ENCODE measurements around the gene CELSR1. TPM values are rescaled to one million over a fixed set of nuclear protein-coding genes. Genes with fewer than 3 reads are reported as not detected.

Gene CELSR1
- total RNA-seq, 1 experiment from 2014 or later, result 5.3 TPM

DNA sequence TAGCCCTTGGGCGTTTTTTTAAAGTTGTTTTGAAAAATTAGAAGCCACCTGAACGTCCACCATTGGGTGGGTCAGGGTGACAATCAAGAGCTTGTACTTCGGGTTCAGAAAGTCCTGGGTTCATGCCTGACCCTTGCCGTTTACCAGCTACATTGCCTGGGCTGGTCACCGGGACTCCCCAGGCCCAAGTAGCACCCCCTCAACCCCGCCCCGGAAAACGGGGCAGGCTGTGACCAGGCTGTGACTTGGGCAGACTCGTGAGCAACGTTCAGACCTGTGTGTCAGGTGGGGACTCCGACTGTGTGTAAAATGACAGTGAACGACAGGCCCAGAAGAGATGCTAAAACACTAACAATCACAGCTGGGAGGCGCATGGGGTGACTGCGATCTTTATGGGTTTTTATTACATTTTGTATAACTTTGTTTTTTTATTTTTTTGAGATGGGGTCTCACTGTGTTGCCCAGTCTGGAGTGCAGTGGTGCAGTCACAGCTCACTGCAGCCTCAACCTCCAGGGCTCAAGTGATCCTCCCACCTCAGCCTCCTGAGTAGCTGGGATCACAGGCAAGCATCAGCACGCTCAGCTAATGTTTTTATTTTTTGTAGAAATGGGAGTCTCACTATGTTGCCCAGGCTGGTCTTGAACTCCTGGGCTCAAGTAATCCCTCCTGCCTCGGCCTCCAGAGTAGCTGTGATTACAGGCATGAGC is 145.1 kb downstream of the CELSR1 start:
- H3K4me3 ChIP-seq (ENCODE audit: insufficient read depth, low read depth, low read length), result no peak overlapping the region
- DNase-seq, result no peak
- H3K36me3 ChIP-seq (replicated peaks; ENCODE audit: control insufficient read depth, insufficient read depth, low read length), result no peaks in the 10 kb centered on the region
- no peaks in the 10 kb centered on the region for H3K27me3 ChIP-seq (ENCODE audit: control insufficient read depth, insufficient read depth, low read length)

DNA sequence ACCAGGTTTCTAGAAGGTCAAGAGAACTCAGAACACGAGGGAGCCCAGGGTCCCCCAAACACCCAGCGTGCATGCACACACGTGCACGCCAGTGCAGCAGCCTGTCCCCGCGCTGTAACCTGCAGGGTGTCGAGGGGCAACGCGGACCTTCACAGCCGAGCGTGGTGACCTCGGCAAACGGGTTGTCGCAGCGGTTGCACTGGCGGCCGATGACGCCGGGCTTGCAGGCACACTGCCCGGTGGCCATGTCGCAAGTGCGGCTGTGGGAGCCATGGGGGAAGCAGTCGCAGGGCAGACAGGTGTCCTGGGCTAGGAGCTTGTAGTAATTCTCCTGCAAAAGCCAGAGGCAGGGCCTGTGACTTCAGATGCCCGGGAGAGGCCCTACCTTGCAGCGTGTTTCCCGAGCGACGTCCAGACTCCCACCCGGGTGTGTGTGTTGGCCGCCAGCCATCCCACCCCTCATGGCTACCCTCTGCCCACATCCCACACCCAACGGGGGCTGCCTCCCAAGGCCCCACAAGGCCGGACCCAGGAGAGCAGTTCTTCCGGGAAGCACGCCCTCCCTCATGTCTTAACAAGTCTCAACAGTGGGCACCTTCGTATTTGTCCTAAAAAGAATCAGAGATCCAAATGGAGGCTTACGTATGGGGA is 145.8 kb downstream of the CELSR1 start:
- no peaks in the 10 kb centered on the region for H3K27me3 ChIP-seq (ENCODE audit: control insufficient read depth, insufficient read depth, low read length)
- no peak for DNase-seq
- H3K36me3 ChIP-seq (replicated peaks; ENCODE audit: control insufficient read depth, insufficient read depth, low read length), result no peaks in the 10 kb centered on the region
- H3K4me3 ChIP-seq (ENCODE audit: insufficient read depth, low read depth, low read length), result no peak overlapping the region

DNA sequence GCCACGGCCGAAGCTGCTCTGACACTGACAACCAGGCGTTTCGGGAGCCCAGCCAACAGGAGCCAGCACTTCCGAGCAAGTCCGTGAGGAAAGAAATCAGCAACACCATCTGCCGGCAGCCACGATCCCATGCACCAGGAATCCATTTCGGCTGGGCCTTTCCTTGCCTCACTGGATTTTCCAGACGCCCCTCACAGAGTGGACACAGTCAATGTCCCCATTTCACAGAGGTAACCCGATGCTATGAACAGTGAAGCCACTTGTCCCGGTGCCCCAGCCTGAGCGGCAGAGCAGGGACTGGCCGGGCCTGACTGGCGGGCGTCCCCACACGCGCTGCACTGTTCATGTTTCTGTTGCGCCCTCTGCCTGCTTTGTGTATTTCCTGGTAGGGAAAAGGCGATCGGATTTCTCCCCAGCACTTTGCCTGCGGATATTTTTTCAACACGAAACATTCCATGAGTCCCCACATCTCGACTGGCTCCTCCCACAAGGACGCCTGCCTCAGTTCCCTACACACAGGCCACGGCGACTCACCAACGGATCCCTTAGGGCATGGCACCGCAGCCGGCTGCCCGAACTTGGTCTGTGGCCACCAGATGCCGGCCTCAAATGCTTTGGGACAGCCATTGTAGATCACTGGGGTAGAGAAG is 146.6 kb downstream of the CELSR1 start:
- peak; percentile 75 for DNase-seq
- Histone ChIP-seq H3K27me3 (ENCODE audit: control insufficient read depth, insufficient read depth, low read length) (no peaks in the 10 kb centered on the region), H3K4me3 (ENCODE audit: insufficient read depth, low read depth, low read length) (no peak overlapping the region), H3K36me3 (replicated peaks; ENCODE audit: control insufficient read depth, insufficient read depth, low read length) (no peaks in the 10 kb centered on the region)

DNA sequence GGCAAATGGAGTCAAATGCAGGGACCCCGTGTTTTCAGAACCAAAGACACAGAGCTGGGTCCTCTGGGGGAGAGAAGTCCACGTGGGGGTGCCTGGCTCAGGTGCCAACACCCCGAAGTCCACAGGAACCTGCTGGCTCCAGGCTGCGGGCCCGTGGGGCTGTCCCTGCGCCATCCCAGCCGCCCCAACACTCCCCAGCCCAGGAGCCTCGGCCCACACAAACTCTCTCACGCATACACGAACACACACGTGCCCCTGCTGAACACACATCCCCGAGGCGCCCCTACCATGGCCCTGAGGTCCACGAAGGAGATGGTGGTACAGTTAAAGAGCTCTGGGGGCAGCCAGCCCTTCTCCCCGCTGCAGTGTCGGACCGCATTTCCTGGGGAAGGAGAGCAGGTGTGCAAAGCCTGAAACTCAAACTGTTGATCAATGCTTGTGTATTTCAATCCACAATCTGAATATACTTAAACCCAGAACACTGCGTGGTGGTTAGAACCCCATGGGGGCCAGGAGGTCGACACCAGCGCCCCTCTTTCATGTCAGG is 147.2 kb downstream of the CELSR1 start:
- no peak for DNase-seq
- H3K27me3 ChIP-seq (ENCODE audit: control insufficient read depth, insufficient read depth, low read length), result no peaks in the 10 kb centered on the region
- no peak overlapping the region for H3K4me3 ChIP-seq (ENCODE audit: insufficient read depth, low read depth, low read length)
- H3K36me3 ChIP-seq (replicated peaks; ENCODE audit: control insufficient read depth, insufficient read depth, low read length), result no peaks in the 10 kb centered on the region

DNA sequence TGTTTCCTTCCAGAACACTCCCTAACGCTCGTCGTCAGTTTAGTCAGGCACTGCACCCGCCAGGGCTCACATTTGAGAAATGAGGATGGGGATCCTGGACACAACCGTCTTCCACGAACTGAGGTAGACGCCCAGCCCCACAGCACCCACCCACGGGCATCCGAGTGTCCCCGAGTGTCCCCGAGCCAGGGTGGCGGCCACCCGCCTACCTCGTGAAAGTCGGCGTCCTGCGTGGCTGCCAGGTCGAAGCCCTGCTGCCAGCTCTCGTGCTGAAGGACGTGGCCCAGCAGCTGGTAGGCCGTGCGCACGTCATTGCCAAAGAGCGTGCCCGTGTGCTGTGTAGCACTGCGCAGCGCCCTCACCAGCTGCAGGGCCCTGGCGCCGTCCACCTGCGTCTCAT is 148.3 kb downstream of the CELSR1 start:
- Histone ChIP-seq H3K36me3 (replicated peaks; ENCODE audit: control insufficient read depth, insufficient read depth, low read length) (no peaks in the 10 kb centered on the region), H3K4me3 (ENCODE audit: insufficient read depth, low read depth, low read length) (no peak overlapping the region), H3K27me3 (ENCODE audit: control insufficient read depth, insufficient read depth, low read length) (no peaks in the 10 kb centered on the region)
- DNase-seq, result no peak

DNA sequence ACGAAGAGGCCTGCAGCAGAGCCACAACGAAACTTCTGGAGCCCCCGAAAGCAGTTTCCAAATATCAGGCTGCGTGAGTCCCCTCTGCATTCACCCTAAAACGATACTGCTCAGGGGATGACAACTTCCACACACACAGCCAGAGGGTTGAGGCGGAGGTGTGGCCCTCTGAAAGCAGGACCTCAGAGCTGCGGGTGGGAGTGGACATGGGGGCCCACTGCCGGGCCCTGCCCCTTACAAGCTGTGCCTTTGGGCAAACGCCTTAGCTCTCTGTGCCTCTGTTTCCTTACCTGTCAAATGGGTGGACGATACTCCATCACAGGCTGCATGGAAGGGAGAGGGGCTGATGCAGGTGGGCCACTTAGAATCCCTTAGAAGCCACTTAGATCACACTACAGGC is 148.8 kb downstream of the CELSR1 start:
- no peaks in the 10 kb centered on the region for H3K27me3 ChIP-seq (ENCODE audit: control insufficient read depth, insufficient read depth, low read length)
- H3K4me3 ChIP-seq (ENCODE audit: insufficient read depth, low read depth, low read length), result no peak overlapping the region
- no peak for DNase-seq
- H3K36me3 ChIP-seq (replicated peaks; ENCODE audit: control insufficient read depth, insufficient read depth, low read length), result no peaks in the 10 kb centered on the region

DNA sequence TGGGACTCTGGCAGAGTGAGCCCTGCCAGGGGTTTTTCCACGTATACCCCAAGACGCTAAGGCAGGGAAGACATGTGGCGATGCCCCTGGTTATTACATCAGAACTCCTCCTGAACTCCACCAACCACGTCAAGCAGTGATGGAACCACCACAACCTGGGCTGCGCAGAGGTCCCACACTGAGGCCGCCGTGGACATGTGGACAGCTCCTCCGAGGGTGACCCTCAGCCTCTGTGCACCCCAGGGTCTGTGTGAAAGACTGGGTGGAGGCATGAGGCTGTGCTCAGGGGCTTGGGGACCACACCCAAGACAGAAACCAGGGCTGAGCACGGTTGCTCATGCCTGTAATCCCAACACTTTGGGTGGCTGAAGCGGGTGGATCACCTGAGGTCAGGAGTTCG is 149.7 kb downstream of the CELSR1 start:
- Histone ChIP-seq H3K36me3 (replicated peaks; ENCODE audit: control insufficient read depth, insufficient read depth, low read length) (no peaks in the 10 kb centered on the region), H3K4me3 (ENCODE audit: insufficient read depth, low read depth, low read length) (no peak overlapping the region), H3K27me3 (ENCODE audit: control insufficient read depth, insufficient read depth, low read length) (no peaks in the 10 kb centered on the region)
- DNase-seq, result no peak

DNA sequence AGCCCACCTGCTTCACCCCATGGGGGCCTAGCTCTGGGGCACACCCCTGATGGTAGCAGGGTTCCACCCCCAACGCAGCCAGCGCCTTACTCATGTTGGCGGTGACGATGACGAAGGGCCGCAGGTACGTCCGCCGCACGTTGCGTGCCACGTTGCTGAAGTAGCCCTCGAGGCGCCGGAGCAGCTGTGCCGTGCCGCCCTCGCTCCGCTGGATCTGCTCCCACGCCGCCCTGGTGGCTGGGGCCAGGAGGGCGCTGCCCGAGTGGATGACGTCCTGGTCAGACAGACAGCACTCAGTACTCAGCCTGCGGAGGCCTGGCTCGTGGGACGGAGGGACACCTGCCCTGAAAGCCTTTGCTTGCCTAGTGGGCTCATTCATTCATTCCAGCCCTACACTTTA is 151.1 kb downstream of the CELSR1 start:
- Histone ChIP-seq H3K4me3 (ENCODE audit: insufficient read depth, low read depth, low read length) (no peak overlapping the region), H3K36me3 (replicated peaks; ENCODE audit: control insufficient read depth, insufficient read depth, low read length) (no peaks in the 10 kb centered on the region), H3K27me3 (ENCODE audit: control insufficient read depth, insufficient read depth, low read length) (no peaks in the 10 kb centered on the region)
- DNase-seq, result peak; percentile 85

DNA sequence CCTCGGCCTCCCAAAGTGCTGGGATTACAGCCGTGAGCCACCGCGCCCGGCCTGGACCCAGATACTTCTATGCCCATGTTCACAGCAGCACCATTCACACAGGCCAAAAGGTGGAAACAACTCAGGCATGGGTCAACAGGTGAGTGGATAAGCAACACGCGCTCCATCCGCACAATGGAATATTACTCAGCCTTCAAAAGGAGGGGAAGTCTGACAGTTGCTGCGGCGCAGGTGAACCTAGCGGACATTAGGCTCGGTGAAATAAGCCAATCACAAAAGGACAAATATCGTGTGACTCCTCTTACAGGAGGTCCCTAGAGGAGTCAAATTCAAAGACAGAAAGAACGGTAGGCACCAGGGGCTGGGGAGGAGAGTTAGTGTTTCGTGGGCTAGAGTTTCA is 154.9 kb downstream of the CELSR1 start:
- H3K4me3 ChIP-seq (ENCODE audit: insufficient read depth, low read depth, low read length), result no peak overlapping the region
- no peak for DNase-seq
- H3K27me3 ChIP-seq (ENCODE audit: control insufficient read depth, insufficient read depth, low read length), result no peaks in the 10 kb centered on the region
- no peaks in the 10 kb centered on the region for H3K36me3 ChIP-seq (replicated peaks; ENCODE audit: control insufficient read depth, insufficient read depth, low read length)

DNA sequence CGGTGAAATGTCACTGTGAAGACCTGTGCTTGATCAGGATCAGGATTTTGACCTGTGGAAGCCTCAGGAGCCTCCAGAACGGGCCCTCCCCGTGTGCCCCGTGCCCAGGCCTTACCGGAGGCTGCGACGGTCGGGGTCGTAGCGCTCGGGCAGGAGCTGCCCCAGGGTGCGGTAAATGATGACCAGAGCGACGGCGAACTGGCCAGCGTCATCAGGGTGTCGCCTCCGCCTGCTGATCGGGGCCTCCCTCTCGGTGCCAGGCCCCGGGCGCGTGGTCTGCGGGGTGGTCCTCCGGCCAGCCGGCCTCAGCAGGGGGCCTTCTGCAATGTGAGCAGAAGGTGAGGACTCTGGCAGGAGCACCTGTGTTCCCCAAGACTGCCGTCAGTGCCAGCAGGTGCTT is 155.7 kb downstream of the CELSR1 start:
- no peak overlapping the region for H3K4me3 ChIP-seq (ENCODE audit: insufficient read depth, low read depth, low read length)
- H3K36me3 ChIP-seq (replicated peaks; ENCODE audit: control insufficient read depth, insufficient read depth, low read length), result no peaks in the 10 kb centered on the region
- H3K27me3 ChIP-seq (ENCODE audit: control insufficient read depth, insufficient read depth, low read length), result no peaks in the 10 kb centered on the region
- no peak for DNase-seq

DNA sequence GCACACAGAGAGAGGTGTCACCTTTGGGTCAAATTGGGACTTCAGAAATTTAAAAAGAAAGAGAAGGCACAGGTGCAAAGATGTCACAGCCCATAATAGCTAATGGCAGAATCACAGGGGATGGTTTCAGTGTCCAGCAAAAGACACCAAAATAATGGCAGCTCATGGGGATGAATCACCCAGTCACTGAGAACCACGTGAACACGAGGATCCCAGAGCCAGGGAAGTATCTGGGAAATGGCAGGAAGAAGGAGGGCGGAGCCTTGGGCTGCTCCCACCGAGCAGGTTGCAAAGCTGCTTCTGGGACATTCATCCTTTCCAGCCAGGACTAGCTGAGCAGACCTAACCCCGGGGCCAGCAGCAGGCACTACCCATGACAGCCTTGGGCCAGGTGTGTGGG is 156.3 kb downstream of the CELSR1 start:
- Histone ChIP-seq H3K36me3 (replicated peaks; ENCODE audit: control insufficient read depth, insufficient read depth, low read length) (no peaks in the 10 kb centered on the region), H3K27me3 (ENCODE audit: control insufficient read depth, insufficient read depth, low read length) (no peaks in the 10 kb centered on the region), H3K4me3 (ENCODE audit: insufficient read depth, low read depth, low read length) (no peak overlapping the region)
- DNase-seq, result no peak

DNA sequence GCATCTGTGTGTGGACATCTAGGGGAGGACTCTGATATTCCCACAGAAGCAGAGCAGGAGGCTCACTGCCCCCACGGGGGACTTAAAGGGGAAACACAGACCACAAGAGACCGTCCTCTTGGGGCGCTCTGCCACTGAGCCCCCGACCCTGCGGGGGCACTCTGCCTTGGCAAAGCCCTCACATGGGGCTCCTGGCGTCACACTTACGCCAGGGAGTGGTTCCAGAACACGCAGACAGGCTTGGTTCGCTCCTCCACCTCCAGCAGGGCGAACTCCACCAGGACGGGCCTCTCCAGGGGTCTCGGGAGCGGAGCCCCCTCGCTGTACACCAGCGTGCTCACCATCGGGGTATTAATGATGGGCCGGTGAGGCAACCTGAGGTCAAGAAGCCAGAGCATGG is 156.8 kb downstream of the CELSR1 start:
- H3K27me3 ChIP-seq (ENCODE audit: control insufficient read depth, insufficient read depth, low read length), result no peaks in the 10 kb centered on the region
- H3K36me3 ChIP-seq (replicated peaks; ENCODE audit: control insufficient read depth, insufficient read depth, low read length), result no peaks in the 10 kb centered on the region
- no peak overlapping the region for H3K4me3 ChIP-seq (ENCODE audit: insufficient read depth, low read depth, low read length)
- DNase-seq, result no peak

DNA sequence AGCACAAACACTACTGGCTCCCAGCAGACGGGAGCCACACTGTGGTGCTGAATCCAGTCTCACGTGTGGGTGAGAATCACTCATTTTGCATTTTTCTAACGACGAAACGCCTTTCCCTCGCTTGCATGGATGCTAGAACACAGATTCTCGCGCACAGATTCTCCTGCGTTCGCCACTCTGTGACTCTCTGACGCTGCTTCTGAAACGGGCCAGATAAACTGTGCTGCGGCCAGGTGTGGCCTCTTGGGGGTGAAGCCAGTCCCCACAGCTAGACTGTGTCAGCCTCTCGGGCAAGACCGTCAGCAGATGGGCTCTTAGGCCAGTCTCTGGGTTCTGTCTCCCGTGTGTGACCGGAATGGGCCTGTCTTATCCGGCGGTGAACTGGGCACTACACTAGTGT is 157.4 kb downstream of the CELSR1 start:
- no peaks in the 10 kb centered on the region for H3K27me3 ChIP-seq (ENCODE audit: control insufficient read depth, insufficient read depth, low read length)
- no peaks in the 10 kb centered on the region for H3K36me3 ChIP-seq (replicated peaks; ENCODE audit: control insufficient read depth, insufficient read depth, low read length)
- no peak for DNase-seq
- no peak overlapping the region for H3K4me3 ChIP-seq (ENCODE audit: insufficient read depth, low read depth, low read length)

DNA sequence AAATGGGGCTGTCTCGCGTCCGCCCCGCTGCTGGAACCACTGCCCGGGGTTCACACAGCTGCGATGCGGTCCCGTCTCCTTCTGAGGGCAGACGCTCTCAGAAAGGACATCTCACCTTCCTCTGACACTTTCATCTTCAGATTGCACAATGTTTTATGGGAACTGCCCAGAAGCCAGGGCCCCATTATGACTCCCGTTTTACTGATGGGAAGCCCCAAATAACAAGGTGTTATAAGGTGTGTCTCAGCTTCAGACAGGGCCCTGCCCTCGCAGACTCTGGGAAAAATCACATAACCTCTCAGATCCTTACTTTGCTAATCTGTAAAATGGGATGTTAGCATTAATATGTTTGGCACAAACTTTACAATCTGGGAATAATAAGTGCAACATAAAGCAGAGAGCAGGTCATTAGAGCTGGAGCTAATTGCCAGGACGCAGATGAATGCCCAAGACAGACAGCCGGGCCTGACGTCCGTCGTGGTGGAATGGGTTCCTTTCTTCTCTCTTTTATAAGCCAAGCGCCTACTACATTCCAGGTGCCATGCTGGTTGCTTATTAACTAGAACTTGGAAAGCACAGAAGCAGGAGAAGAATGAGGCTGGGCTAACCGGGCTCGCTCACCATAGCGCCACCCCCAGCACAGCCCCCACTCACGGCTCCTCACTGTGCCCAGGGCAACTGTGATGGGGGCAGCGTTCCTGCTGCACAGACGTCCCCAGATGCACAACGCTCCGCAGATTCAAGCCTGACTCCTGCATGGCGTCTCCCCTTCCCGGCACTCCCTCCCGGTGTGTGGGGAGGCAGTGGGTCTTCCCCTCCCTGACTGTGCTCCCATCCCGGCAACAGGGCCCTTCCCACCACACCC is 158.1 kb downstream of the CELSR1 start:
- no peaks in the 10 kb centered on the region for H3K27me3 ChIP-seq (ENCODE audit: control insufficient read depth, insufficient read depth, low read length)
- DNase-seq, result peak; percentile 59
- no peaks in the 10 kb centered on the region for H3K36me3 ChIP-seq (replicated peaks; ENCODE audit: control insufficient read depth, insufficient read depth, low read length)
- no peak overlapping the region for H3K4me3 ChIP-seq (ENCODE audit: insufficient read depth, low read depth, low read length)
